ENCODE results near the gene CFAP65. TPM values are rescaled to one million over a fixed set of nuclear protein-coding genes. Genes with fewer than 3 reads are reported as not detected.

The CFAP65 gene
- total and polyA plus RNA-seq, 2 of the 4 experiments (the other 2 are of a cell fraction) = not detected

GRCh38 chr2:219062081-219062480 lies 20.8 kb upstream of the CFAP65 start:
- Histone ChIP-seq H3K27me3 (ENCODE audit: control insufficient read depth, insufficient read depth, low read length) (peaks cover 77% of the 10 kb centered on the region), H3K56ac (ENCODE audit: extremely low read depth, insufficient read depth, low read length) (no peak overlapping the region), H3K27ac (ENCODE audit: insufficient read depth, low read length) (no peak overlapping the region), H2BK120ac (ENCODE audit: low read depth, low read length) (no peak overlapping the region), H3K79me1 (ENCODE audit: low read depth in 1 of 2, low read length in 2 of 2) (no peaks in the 10 kb centered on the region), H2BK15ac (ENCODE audit: low read depth, low read length) (no peak overlapping the region), H2AFZ (replicated peaks; ENCODE audit: low read length, poor library complexity) (no peak overlapping the region), H3K14ac (replicated peaks; ENCODE audit: low read depth, low read length) (no peak overlapping the region), H3K4me3 (ENCODE audit: insufficient read depth, low read depth, low read length) (no peak overlapping the region), H3K9me1 (ENCODE audit: insufficient read depth, low read length) (no peaks in the 10 kb centered on the region), H4K91ac (ENCODE audit: insufficient read depth, low read depth, low read length) (no peak overlapping the region), H4K5ac (ENCODE audit: low read depth, low read length) (no peak overlapping the region), H3K9ac (ENCODE audit: low read depth, low read length) (no peak overlapping the region), H2BK5ac (ENCODE audit: low read depth, low read length, poor library complexity, severe bottlenecking) (no peak overlapping the region), H2AK9ac (replicated peaks; ENCODE audit: low read depth, low read length, poor library complexity) (no peak overlapping the region), H2BK20ac (ENCODE audit: low read depth, low read length) (no peak overlapping the region), H3K4me1 (ENCODE audit: control insufficient read depth, insufficient read depth, low read length) (peaks cover 6% of the 10 kb centered on the region; the same call in 1 of the 2 replicates), H3K23ac (ENCODE audit: low read depth, low read length) (no peak overlapping the region), H4K20me1 (ENCODE audit: insufficient read depth, low read length) (no peaks in the 10 kb centered on the region), H4K8ac (ENCODE audit: low read depth in 2 of 2, low read length in 2 of 2) (no peak overlapping the region), H3K9me3 (ENCODE audit: control insufficient read depth, insufficient read depth, low read length) (no peaks in the 10 kb centered on the region), H3K4me2 (ENCODE audit: low read depth, low read length) (no peak overlapping the region), H2AK5ac (ENCODE audit: low read depth, low read length) (no peak overlapping the region), H3K4ac (ENCODE audit: low read depth, low read length) (no peak overlapping the region), H3K18ac (ENCODE audit: low read depth, low read length) (no peak overlapping the region), H3K36me3 (ENCODE audit: control insufficient read depth, insufficient read depth, low read length) (no peaks in the 10 kb centered on the region)
- ATAC-seq (ENCODE audit: low read depth) (no peak), DNase-seq (no peak)
- 83% methylated on average over 1 of the region's 6 CpGs; no CpG with 5 or more reads in 1 of the 2 experiments for WGBS, 2 experiments (ENCODE audit: extremely low coverage in 2 of 2, insufficient read length in 1 of 2)
- POLR2A ChIA-PET (ENCODE audit: unreplicated experiment) = no interaction called here
- dilution Hi-C loops (cut with HindIII; ENCODE audit: low sequenced_read_pairs, unreplicated experiment) (no loop called here), intact Hi-C loops (cut with micrococcal nuclease) (no loop called here), in situ Hi-C loops (cut with MboI; ENCODE audit: low sequenced_read_pairs) (loop anchor here (5.0 kb wide), 1 partner anchor 90 kb away; no protein-coding TSS in a partner anchor)
- no TSS peak for BruUV-seq (replicated peaks)
- CTCF ChIA-PET = interaction anchor here (1.4 kb wide), 1 partner anchor 57 kb away, joined by 3 read pairs; no protein-coding TSS in a partner anchor
- TF ChIP-seq FOS (IDR thresholded peaks at IDR 0.05; ENCODE audit: low read depth, low read length) = no peak
- no peak for TF ChIP-seq MAFK (IDR thresholded peaks at IDR 0.05; ENCODE audit: low read depth, low read length)
- no peak for TF ChIP-seq RAD21 (IDR thresholded peaks at IDR 0.05; ENCODE audit: low read length)
- TF ChIP-seq RCOR1 (IDR thresholded peaks at IDR 0.05; ENCODE audit: insufficient replicate concordance, low read length) = no peak
- TF ChIP-seq NFE2L2 (IDR thresholded peaks at IDR 0.05; ENCODE audit: low read depth, low read length) = no peak
- no peak for TF ChIP-seq BHLHE40 (IDR thresholded peaks at IDR 0.05; ENCODE audit: low read depth, low read length)
- no peak for TF ChIP-seq POLR2A (IDR thresholded peaks at IDR 0.05; ENCODE audit: low read depth, low read length)
- no peak for TF ChIP-seq MXI1 (IDR thresholded peaks at IDR 0.05; ENCODE audit: borderline replicate concordance, low read depth, low read length)
- TF ChIP-seq RFX5 (IDR thresholded peaks at IDR 0.05; ENCODE audit: low read depth, low read length) = no peak
- TF ChIP-seq ELK1 (IDR thresholded peaks at IDR 0.05; ENCODE audit: borderline replicate concordance, low read depth, low read length) = no peak
- TF ChIP-seq USF2 (IDR thresholded peaks at IDR 0.05; ENCODE audit: low read depth, low read length) = no peak
- no peak for TF ChIP-seq CHD1 (IDR thresholded peaks at IDR 0.05; ENCODE audit: low read depth, low read length)
- TF ChIP-seq SMC3 (IDR thresholded peaks at IDR 0.05; ENCODE audit: low read depth, low read length) = no peak
- TF ChIP-seq MAZ (IDR thresholded peaks at IDR 0.05; ENCODE audit: borderline replicate concordance, low read depth, low read length) = no peak

Data from IMR-90 (cell line).